GM21367 (cell line): ENCODE measurements around the gene CTNND2.

Source experiments
- ATAC-seq: cut with Tn5 transposase; IDR thresholded peaks from one replicate; pipeline ENCODE4 v1.9.1; 2021; ENCODE audit not compliant: unreplicated experiment

CTNND2 gene

GRCh38 chr5:11398728-11399127 lies 505.5 kb downstream of the CTNND2 start:
- ATAC-seq: no peak

DNA sequence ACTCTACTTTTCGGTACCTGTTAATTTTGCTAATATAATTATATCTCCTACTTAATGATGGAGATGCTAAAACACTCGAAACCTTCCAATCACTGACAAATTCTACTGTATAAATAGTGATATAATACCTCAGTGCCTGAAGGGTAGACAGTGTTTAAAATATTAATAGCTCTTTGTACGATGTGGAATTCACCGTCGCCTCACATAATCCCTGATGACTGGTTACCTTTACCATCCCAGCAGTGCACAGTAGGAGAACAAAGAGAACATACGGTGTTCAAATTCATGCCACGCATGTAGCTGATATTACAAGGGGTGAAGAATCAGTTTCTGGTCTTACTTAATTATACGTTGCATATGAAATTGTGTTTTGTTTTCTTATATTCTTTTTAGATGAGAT lies 506.7 kb downstream of the CTNND2 start:
- ATAC-seq: no peak

DNA sequence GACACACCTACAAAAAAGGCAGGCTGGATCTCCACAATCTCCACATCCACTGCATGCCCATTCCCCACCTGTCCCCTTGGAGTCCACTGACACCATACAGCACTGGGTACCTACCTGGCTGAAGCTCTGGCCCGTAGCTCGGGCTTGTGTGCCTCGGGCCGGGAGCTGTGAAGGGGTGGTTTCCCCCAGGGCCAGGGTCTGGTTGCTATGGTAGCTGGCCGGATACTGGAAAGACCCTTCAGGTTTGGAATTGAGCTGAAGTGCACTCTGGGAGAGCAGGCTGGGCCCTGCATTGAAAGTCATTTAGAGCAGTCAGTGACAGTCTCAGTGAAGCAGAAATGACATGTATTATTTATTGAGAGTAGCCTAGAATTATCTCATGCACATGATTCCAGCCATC lies 507.3 kb downstream of the CTNND2 start:
- ATAC-seq: no peak

- no peak for ATAC-seq
Observed at GRCh38 chr5:11394933-11395332, 509.3 kb downstream of the CTNND2 start.

GRCh38 chr5:11390291-11390767 lies 513.9 kb downstream of the CTNND2 start:
- ATAC-seq: no peak

DNA sequence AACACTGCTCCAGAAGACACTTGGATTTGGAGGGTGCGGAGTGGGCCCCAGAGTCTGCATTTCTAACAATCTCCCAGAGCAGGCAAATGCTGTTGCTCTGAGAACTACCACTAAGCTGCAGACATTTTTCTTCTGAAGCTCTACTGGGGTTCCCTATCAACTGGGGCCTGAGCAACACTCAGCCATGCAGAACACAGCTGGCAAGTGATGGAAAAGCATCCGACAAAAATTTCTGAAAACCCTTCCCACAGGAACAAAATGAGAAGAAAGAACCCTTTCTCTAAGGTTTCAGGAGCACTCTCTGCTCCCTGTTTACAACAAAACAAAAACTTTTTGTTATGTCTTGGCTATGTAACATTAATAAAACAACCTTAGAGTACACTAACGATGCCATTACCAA lies 516.9 kb downstream of the CTNND2 start:
- ATAC-seq: no peak

- no peak for ATAC-seq
Observed at GRCh38 chr5:11386398-11386797, 517.8 kb downstream of the CTNND2 start.

- ATAC-seq: no peak
Observed at GRCh38 chr5:11385901-11386293, 518.3 kb downstream of the CTNND2 start.

DNA sequence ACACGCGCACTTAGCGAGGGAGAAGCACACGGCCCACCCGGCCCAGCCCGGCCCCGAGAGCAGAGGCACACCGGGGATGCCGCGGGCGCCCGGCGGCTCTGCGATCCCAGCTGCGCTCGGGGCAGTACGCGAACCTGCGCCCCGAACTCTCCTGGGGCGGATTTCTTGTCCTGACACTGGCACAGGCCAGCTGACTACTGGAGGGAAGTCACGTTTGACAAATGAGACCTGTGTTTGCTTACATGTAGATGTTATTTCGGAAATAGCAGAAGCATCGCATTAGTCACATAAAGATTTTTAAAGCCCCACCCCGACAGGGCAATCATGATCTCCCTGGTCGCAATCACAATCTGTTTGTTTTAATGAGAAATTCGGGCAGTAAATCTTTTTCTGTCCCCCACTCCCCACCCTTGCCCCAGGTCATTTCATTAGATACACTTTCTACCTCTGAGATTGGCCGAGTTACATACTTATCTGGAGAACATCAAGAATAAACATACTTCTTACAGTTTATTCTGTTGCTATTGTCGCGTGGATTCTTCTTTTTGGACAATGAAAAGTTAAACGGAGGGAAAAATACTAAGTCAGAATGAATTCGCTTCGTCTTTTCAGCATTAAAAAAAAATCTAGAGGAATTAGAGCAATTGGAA lies 518.9 kb downstream of the CTNND2 start:
- ATAC-seq: no peak

GRCh38 chr5:11384441-11385250 lies 519.6 kb downstream of the CTNND2 start:
- no peak for ATAC-seq

DNA sequence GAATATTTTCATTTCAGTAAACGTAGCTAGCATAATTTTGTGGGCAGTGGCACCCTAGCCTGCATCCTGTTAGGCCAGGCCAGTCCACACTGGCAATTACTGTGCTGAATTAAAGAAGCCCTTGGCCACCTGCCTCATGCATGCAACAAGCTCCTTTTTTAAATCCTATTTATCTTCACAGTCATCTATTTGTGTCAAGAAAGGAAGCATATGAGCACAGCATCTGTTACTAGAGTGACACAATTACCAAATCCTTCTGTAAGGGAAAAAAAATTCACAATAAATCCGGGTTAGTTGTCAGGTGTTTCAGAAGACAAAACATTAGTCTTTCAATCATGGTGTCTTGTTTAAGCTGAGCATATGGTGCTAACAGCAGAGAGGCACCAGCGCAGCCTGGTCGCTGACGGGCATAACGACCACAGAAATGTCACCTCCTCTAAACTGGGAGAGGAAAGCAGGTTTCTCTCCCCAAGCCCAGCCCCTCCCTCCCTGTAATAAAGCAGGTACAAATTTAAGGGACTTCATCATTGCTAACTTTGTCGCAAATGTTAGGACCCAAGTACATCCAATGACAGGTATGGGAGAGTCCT lies 520.6 kb downstream of the CTNND2 start:
- no peak for ATAC-seq

- ATAC-seq: no peak
Observed at GRCh38 chr5:11378461-11378860, 525.8 kb downstream of the CTNND2 start.

DNA sequence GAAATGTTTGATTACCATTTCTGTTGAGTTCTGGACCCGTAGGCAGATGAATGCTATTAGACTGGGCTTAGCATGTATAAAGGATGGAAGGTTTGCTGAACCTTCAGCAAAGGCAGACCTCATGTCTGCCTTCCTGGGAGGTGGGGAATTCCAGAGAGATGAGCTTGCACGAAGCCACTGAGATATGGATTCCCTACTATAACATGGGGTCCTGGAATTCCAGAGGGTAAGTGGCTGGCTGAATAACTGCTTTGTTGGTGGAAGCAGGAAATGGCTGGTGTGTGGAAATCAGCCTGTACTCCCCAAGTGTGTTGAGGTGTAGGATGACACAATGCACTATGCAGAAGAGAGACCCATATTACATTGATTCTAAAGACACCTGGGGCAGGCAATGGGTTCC lies 526.4 kb downstream of the CTNND2 start:
- no peak for ATAC-seq

- no peak for ATAC-seq
Observed at GRCh38 chr5:11372191-11372590, 532.1 kb downstream of the CTNND2 start.

DNA sequence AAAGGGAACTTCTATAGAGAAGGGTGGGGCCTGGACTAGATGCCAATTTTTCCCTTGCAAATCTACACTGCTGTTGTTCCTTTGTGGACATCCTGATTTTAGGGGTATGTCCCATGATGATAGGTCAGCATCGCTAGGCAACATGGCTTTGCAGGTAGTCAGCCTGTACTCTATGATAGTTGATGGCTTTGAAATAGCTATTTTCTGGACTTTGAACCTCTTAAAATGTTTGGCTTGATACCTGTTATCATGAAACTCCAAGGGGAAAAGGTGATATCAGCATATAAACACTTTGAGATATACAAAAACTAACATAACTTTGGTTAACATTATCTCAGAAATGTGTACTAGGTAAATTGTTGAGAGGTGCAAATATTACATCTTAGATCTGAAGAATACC lies 533.2 kb downstream of the CTNND2 start:
- no peak for ATAC-seq

GRCh38 chr5:11364531-11364930 lies 539.7 kb downstream of the CTNND2 start:
- no peak for ATAC-seq

- ATAC-seq: no peak
Observed at GRCh38 chr5:11363631-11364178, 540.5 kb downstream of the CTNND2 start.

GRCh38 chr5:11361768-11362167 lies 542.5 kb downstream of the CTNND2 start:
- ATAC-seq: no peak

DNA sequence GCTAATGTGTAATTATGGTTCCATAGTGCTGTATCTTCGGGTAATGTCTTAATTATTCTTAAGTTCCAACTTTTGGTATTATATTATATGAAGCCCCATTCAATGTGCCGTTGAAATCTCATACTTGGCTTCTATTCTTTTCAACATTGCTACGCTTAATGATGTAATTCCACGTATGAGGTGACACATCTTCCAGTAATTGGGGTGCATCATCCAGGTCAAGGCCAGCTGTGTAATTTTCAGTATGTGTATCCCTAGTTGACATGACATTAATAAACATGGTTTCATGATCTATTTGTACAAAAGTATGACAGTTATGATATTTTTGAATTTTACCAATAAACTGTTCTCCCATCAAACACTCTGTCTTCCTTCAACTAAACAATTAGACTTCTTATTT lies 546.3 kb downstream of the CTNND2 start:
- ATAC-seq: no peak

GRCh38 chr5:11355491-11355890 lies 548.8 kb downstream of the CTNND2 start:
- ATAC-seq: no peak

GRCh38 chr5:11346336-11346735 lies 557.9 kb downstream of the CTNND2 start:
- ATAC-seq: no peak
